ENCODE results near the gene MYEOV. TPM values are rescaled to one million over a fixed set of nuclear protein-coding genes. Genes with fewer than 3 reads are reported as not detected.

Gene MYEOV
- total RNA-seq, 1 donor from 2014 or later, result 36.9 TPM

DNA sequence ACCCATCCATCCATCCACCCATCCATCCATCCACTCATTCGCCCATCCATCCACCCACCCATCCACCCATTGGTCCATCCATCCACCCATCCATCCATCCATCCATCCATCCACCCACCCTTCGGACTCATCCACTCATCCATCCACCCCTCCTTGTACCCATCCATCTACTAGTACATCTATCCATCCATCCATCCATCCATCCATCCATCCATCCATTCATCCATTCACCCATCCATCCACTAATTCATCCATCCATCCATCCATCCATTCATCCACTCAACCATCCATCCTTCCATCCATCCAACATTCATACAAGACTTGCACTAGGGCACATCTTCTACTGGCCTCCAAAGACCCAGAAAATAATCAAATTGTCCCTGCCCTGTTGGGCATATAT is 20.0 kb downstream of the MYEOV start:
- no peaks in the 10 kb centered on the region for H3K27me3 ChIP-seq (ENCODE audit: control insufficient read depth, insufficient read depth, low read length)
- H3K4me3 ChIP-seq (ENCODE audit: low read depth, low read length), result no peak overlapping the region
- H3K36me3 ChIP-seq (ENCODE audit: control insufficient read depth, insufficient read depth, low read length), result peaks cover 1% of the 10 kb centered on the region
- DNase-seq (ENCODE audit: low read depth), result no peak
- TF ChIP-seq, protein P1, sequence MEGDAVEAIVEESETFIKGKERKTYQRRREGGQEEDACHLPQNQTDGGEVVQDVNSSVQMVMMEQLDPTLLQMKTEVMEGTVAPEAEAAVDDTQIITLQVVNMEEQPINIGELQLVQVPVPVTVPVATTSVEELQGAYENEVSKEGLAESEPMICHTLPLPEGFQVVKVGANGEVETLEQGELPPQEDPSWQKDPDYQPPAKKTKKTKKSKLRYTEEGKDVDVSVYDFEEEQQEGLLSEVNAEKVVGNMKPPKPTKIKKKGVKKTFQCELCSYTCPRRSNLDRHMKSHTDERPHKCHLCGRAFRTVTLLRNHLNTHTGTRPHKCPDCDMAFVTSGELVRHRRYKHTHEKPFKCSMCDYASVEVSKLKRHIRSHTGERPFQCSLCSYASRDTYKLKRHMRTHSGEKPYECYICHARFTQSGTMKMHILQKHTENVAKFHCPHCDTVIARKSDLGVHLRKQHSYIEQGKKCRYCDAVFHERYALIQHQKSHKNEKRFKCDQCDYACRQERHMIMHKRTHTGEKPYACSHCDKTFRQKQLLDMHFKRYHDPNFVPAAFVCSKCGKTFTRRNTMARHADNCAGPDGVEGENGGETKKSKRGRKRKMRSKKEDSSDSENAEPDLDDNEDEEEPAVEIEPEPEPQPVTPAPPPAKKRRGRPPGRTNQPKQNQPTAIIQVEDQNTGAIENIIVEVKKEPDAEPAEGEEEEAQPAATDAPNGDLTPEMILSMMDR (IDR thresholded peaks at IDR 0.05; ENCODE audit: insufficient read depth, low read length, poor library complexity, severe bottlenecking), result no peak

DNA sequence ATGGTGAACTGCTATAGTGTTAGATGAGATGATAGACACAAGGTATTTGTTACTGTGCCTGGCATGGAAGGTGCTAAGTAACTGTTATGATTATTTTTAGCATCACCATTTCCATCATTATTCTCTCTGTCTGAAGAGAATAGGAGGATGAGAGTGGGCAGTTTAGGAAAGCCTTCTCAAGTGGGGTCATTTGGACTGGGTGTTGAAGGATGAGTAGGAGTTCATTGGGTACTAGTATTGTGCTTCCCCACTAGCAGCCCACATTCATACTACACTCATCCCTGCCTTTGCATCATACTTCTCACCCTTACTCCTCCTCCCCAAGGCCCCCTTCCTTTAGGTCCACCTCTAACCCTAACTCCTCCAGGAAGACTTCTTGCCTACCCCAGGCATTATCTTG is 20.6 kb downstream of the MYEOV start:
- TF ChIP-seq, protein P1 (IDR thresholded peaks at IDR 0.05; ENCODE audit: insufficient read depth, low read length, poor library complexity, severe bottlenecking), result no peak
- DNase-seq (ENCODE audit: low read depth), result no peak
- Histone ChIP-seq H3K4me3 (ENCODE audit: low read depth, low read length) (no peak overlapping the region), H3K36me3 (ENCODE audit: control insufficient read depth, insufficient read depth, low read length) (peaks cover 1% of the 10 kb centered on the region), H3K27me3 (ENCODE audit: control insufficient read depth, insufficient read depth, low read length) (no peaks in the 10 kb centered on the region)

DNA sequence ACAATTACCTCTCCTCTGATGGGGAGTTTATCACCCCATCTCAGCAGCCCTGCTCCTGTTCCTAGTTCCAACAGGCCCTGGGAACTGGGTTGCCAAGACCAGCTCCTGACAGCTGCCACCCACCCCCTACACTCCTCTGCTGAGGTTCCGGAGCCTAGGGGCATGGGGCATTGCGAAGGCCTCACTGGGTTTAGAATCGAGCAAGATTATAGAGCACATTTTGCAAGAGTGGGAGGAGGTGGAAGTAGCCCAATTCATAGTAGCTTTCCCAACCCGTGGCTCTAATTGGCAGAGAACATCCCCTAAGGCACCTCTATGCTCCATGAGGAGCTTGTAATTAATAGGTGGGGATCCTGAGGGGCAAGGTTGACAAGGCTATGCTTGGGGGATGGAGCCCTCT is 23.0 kb downstream of the MYEOV start:
- DNase-seq (ENCODE audit: low read depth), result no peak
- TF ChIP-seq, protein P1 (IDR thresholded peaks at IDR 0.05; ENCODE audit: insufficient read depth, low read length, poor library complexity, severe bottlenecking), result no peak
- H3K27me3 ChIP-seq (ENCODE audit: control insufficient read depth, insufficient read depth, low read length), result no peaks in the 10 kb centered on the region

DNA sequence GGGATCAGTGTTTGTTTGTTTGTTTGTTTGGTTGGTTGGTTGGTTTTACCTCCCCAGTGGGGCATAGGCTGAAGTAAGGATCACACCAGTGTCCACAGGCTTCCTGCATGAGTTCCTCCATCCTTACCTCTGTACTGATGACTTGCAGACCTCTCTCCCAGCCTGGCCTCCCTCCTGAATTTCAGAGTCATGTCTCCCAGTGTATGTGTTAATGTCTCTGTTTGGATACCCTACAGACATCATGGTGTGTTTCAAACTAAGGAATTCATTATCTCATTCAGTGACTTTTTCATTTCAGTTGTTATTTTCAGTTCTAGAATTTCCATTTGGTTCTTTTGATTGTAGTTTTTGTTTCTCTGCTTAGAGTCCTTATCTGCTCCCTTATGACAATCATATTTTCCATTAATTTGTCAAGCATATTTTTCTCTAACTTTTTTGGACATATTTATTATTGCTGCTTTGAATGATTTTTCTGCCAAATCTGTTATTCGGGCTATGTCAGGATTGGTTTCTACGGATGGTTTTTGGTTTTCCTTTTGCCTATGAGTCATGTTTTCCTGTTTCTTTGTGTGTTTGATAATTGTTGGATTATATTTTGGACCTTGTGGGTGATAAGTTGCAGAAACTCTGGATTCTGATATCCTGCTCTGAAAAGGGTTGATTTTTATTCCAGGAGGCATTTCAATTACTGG is 23.6 kb downstream of the MYEOV start:
- no peak overlapping the region for H3K4me3 ChIP-seq (ENCODE audit: low read depth, low read length)
- H3K36me3 ChIP-seq (ENCODE audit: control insufficient read depth, insufficient read depth, low read length), result peaks cover 1% of the 10 kb centered on the region
- DNase-seq (ENCODE audit: low read depth), result no peak
- no peaks in the 10 kb centered on the region for H3K27me3 ChIP-seq (ENCODE audit: control insufficient read depth, insufficient read depth, low read length)
- TF ChIP-seq, protein P1 (IDR thresholded peaks at IDR 0.05; ENCODE audit: insufficient read depth, low read length, poor library complexity, severe bottlenecking), result no peak

More for the DNA sequence above, 23.0 kb downstream of the MYEOV start:
- H3K36me3 ChIP-seq (ENCODE audit: control insufficient read depth, insufficient read depth, low read length), result peaks cover 1% of the 10 kb centered on the region
- H3K4me3 ChIP-seq (ENCODE audit: low read depth, low read length), result no peak overlapping the region

DNA sequence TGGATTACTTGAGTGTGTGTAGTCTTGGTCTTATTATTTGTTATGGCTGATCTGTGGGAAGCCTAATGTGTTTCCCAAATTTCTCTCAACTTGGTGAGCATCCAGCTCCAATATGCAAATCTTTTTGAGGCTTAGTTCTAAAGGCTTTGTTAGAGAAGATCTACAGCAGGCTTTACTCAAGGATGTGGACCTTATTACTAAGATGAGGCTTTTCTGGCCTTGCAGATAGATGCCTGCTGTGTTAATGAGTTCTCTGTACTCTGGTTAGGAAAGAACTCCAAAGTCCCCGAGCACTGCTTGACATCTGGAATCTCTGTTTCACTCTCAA is 24.1 kb downstream of the MYEOV start:
- DNase-seq (ENCODE audit: low read depth), result no peak
- no peak overlapping the region for H3K4me3 ChIP-seq (ENCODE audit: low read depth, low read length)
- TF ChIP-seq, protein P1 (IDR thresholded peaks at IDR 0.05; ENCODE audit: insufficient read depth, low read length, poor library complexity, severe bottlenecking), result no peak
- no peaks in the 10 kb centered on the region for H3K27me3 ChIP-seq (ENCODE audit: control insufficient read depth, insufficient read depth, low read length)
- peaks cover 1% of the 10 kb centered on the region for H3K36me3 ChIP-seq (ENCODE audit: control insufficient read depth, insufficient read depth, low read length)
